CD14-positive monocyte (primary cell): Measurements from ENCODE around the gene LRRN2. TPM values are rescaled to one million over a fixed set of nuclear protein-coding genes. Genes with fewer than 3 reads are reported as not detected.

Source experiments
- DNase-seq, 3 donors: peaks; one replicate each; pipeline ENCODE4 v3.0.0-alpha.2; 2011 to 2022
- H2AFZ ChIP-seq: 2 replicates; pipeline ENCODE4 v1.6.0; 2012; ENCODE audit warnings: mild to moderate bottlenecking, low read depth, low read length, inconsistent platforms; ENCODE audit not compliant: insufficient read depth, poor library complexity, severe bottlenecking
- H3K27ac ChIP-seq, 2 donors: 1 replicate in 1 of 2; 2 replicates in 1 of 2; pipeline ENCODE4 v1.5.1; 2012 to 2013; ENCODE audit warnings: low read length in 2 of 2, control low read depth in 1 of 2, inconsistent platforms in 1 of 2, low read depth in 1 of 2, mild to moderate bottlenecking in 1 of 2
- H3K27me3 ChIP-seq, 2 donors: one replicate each; pipeline versions ENCODE4 v1.6.0 to v1.6.1; 2011 to 2013; ENCODE audit warnings: low read length in 2 of 2; ENCODE audit not compliant: control insufficient read depth in 2 of 2, insufficient read depth in 2 of 2
- H3K36me3 ChIP-seq, 2 donors: replicated peaks in 1 of 2; 1 replicate in 1 of 2; 2 replicates in 1 of 2; pipeline versions ENCODE4 v1.5.1 to v1.6.1; 2012 to 2013; ENCODE audit warnings: low read length in 2 of 2, control low read depth in 1 of 2, inconsistent platforms in 1 of 2, mild to moderate bottlenecking in 1 of 2; ENCODE audit not compliant: insufficient read depth in 2 of 2, control insufficient read depth in 1 of 2
- H3K4me1 ChIP-seq, 2 donors: 1 replicate in 1 of 2; 2 replicates in 1 of 2; pipeline versions ENCODE4 v1.5.1 to v1.6.1; 2012 to 2013; ENCODE audit warnings: low read length in 2 of 2, control low read depth in 1 of 2, inconsistent platforms in 1 of 2, mild to moderate bottlenecking in 1 of 2, moderate library complexity in 1 of 2; ENCODE audit not compliant: insufficient read depth in 2 of 2, control insufficient read depth in 1 of 2
- H3K4me2 ChIP-seq: replicated peaks from 2 replicates; pipeline ENCODE3; 2012; ENCODE audit warnings: low read length, moderate library complexity, mild to moderate bottlenecking; ENCODE audit not compliant: poor library complexity, severe bottlenecking; ENCODE audit errors: extremely low read depth
- H3K4me3 ChIP-seq, 3 experiments: fragments of 200-600 bp in 1 of 3; sonication (generic) in 1 of 3; replicated peaks in 1 of 3; 1 replicate in 2 of 3; 2 replicates in 1 of 3; pipeline ENCODE4 v1.5.1; 2011 to 2013; ENCODE audit warnings: low read length in 3 of 3, mild to moderate bottlenecking in 3 of 3, control low read depth in 2 of 3, low read depth in 2 of 3, inconsistent platforms in 1 of 3, moderate library complexity in 1 of 3
- H3K79me2 ChIP-seq: 2 replicates; pipeline ENCODE4 v1.6.0; 2012; ENCODE audit warnings: mild to moderate bottlenecking, control low read depth, inconsistent platforms, low read length, moderate library complexity; ENCODE audit not compliant: insufficient read depth
- H3K9ac ChIP-seq: 2 replicates; pipeline ENCODE4 v1.6.0; 2017; ENCODE audit warnings: low read length, mild to moderate bottlenecking; ENCODE audit not compliant: insufficient read depth, poor library complexity, severe bottlenecking
- H3K9me3 ChIP-seq, 2 donors: replicated peaks in 1 of 2; 1 replicate in 1 of 2; 2 replicates in 1 of 2; pipeline versions ENCODE4 v1.5.1 to v1.6.1; 2012 to 2013; ENCODE audit warnings: low read length in 2 of 2, control low read depth in 1 of 2; ENCODE audit not compliant: control insufficient read depth in 1 of 2, insufficient read depth in 1 of 2
- H4K20me1 ChIP-seq: 2 replicates; pipeline ENCODE4 v1.6.0; 2012; ENCODE audit warnings: mild to moderate bottlenecking, low read length, control low read depth, moderate library complexity; ENCODE audit not compliant: insufficient read depth
- H3K27ac Mint-ChIP-seq, 7 donors: one replicate each; pipeline ENCODE4 v1.8.0; 2020; ENCODE audit warnings: mild to moderate bottlenecking in 7 of 7, mixed read lengths in 7 of 7, moderate library complexity in 6 of 7, inconsistent platforms in 2 of 7
- H3K27me3 Mint-ChIP-seq, 3 donors: one replicate each; pipeline ENCODE4 v1.8.0; 2021 to 2022; ENCODE audit warnings: low read depth in 3 of 3, mild to moderate bottlenecking in 3 of 3, mixed read lengths in 3 of 3, moderate library complexity in 3 of 3, inconsistent platforms in 1 of 3
- H3K36me3 Mint-ChIP-seq, 2 donors: one replicate each; pipeline ENCODE4 v1.8.0; 2020; ENCODE audit warnings: mixed read lengths in 2 of 2, inconsistent platforms in 1 of 2, mild to moderate bottlenecking in 1 of 2
- H3K4me1 Mint-ChIP-seq: one replicate; pipeline ENCODE4 v1.8.0; 2020; ENCODE audit warnings: mild to moderate bottlenecking, mixed read lengths
- H3K4me3 Mint-ChIP-seq, 2 donors: one replicate each; pipeline ENCODE4 v1.8.0; 2020; ENCODE audit warnings: mild to moderate bottlenecking in 2 of 2, mixed read lengths in 2 of 2, moderate library complexity in 1 of 2
- H3K9me3 Mint-ChIP-seq, 7 donors: one replicate each; pipeline ENCODE4 v1.8.0; 2020 to 2022; ENCODE audit warnings: mixed read lengths in 7 of 7, mild to moderate bottlenecking in 6 of 7, moderate library complexity in 6 of 7, inconsistent platforms in 2 of 7
- CTCF ChIP-seq: fragments of 200-600 bp; IDR thresholded peaks from one replicate; pipeline ENCODE4 v1.8.0; 2022; ENCODE audit warnings: antibody characterized with exemption, mild to moderate bottlenecking
- WGBS: methylation state at CpG from one replicate; pipeline ENCODE4 v1.1.5; 2013; ENCODE audit warnings: missing lambda C conversion rate; ENCODE audit not compliant: insufficient coverage; 5-methylcytosine and 5-hydroxymethylcytosine counted together
- intact Hi-C, 2 donors: fragments of 100-400 bp; cut with micrococcal nuclease; formaldehyde crosslinking; loops; one replicate each; pipeline versions ENCODE4 v1.15.0 to v1.15.1; 2023
- polyA plus RNA-seq, 3 donors: library from polyadenylated mRNA; depleted of rRNA in 1 of 3; unstranded in 2 of 3; stranded (reverse) in 1 of 3; fragments of 300-500 nt in 2 of 3; fragments of >200 nt in 1 of 3; fragmentation: Illumina TruSeq in 2 of 3; gene quantifications; 1 replicate in 2 of 3; 2 replicates in 1 of 3; pipeline ENCODE4 v1.2.3, GENCODE V29; 2012 to 2021

Gene LRRN2
- polyA plus RNA-seq, 3 donors = not detected

DNA sequence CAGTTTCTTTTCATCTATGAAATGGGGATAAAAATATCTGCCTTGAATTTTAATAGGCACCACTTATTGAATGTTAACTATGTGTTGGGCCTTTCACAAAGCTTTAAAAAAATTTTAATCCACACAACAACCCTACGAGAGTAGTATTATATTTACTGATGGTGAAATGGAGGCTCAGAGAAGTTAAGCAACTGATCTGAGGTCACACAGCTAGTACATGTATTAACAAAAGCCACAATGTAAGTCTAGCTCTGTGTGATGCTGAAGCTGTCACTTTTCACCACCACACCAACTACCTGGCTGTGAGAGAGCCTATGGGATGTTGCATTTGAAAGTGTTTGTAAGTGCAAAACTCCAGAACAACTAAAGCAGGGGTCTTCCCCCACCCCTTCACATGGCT is 44.1 kb downstream of the LRRN2 start:
- Mint-ChIP-seq H3K27ac (no peak overlapping the region), H3K36me3 (no peaks in the 10 kb centered on the region), H3K4me3 (no peak overlapping the region), H3K9me3 (peaks cover 0 to 6% (median 0%) of the 10 kb centered on the region in 7 donors), H3K4me1 (no peaks in the 10 kb centered on the region), H3K27me3 (peaks cover 2 to 17% (median 11%) of the 10 kb centered on the region in 3 donors)
- Histone ChIP-seq H3K4me3 (no peak overlapping the region), H3K4me1 (no peaks in the 10 kb centered on the region), H3K27ac (no peak overlapping the region), H2AFZ (no peak overlapping the region), H3K9ac (no peak overlapping the region), H3K36me3 (no peaks in the 10 kb centered on the region), H3K79me2 (no peaks in the 10 kb centered on the region), H3K27me3 (no peaks in the 10 kb centered on the region), H3K9me3 (no peaks in the 10 kb centered on the region), H4K20me1 (no peaks in the 10 kb centered on the region), H3K4me2 (no peak overlapping the region)
- TF ChIP-seq CTCF = no peak
- intact Hi-C loops = no loop called here
- WGBS = no CpG with 5 or more reads among the region's 1 CpG
- no peak for DNase-seq

- Mint-ChIP-seq H3K27ac (peak overlapping the region in 1 of 7 donors; percentile 16), H3K36me3 (no peaks in the 10 kb centered on the region), H3K9me3 (peaks cover 0 to 6% (median 0%) of the 10 kb centered on the region in 7 donors), H3K4me3 (no peak overlapping the region), H3K27me3 (peaks cover 6 to 19% (median 11%) of the 10 kb centered on the region in 3 donors), H3K4me1 (no peaks in the 10 kb centered on the region)
- H3K4me2 ChIP-seq = no peak overlapping the region
- H3K9ac ChIP-seq = no peak overlapping the region
- no peaks in the 10 kb centered on the region for H3K79me2 ChIP-seq
- H3K27me3 ChIP-seq = no peaks in the 10 kb centered on the region
- no peaks in the 10 kb centered on the region for H3K9me3 ChIP-seq
- no peaks in the 10 kb centered on the region for H3K4me1 ChIP-seq
- no peak overlapping the region for H3K4me3 ChIP-seq
- H4K20me1 ChIP-seq = no peaks in the 10 kb centered on the region
- H3K27ac ChIP-seq = no peak overlapping the region
- no peaks in the 10 kb centered on the region for H3K36me3 ChIP-seq
- no peak overlapping the region for H2AFZ ChIP-seq
- WGBS = no CpG with 5 or more reads among the region's 2 CpGs
- intact Hi-C loops = no loop called here
- TF ChIP-seq CTCF = no peak
- DNase-seq = no peak
Measured at GRCh38 chr1:204640578-204640977, 45.0 kb downstream of the LRRN2 start.
